ENCODE results near the gene TNFSF13.

TNFSF13 gene, protein sequence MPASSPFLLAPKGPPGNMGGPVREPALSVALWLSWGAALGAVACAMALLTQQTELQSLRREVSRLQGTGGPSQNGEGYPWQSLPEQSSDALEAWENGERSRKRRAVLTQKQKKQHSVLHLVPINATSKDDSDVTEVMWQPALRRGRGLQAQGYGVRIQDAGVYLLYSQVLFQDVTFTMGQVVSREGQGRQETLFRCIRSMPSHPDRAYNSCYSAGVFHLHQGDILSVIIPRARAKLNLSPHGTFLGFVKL

DNA sequence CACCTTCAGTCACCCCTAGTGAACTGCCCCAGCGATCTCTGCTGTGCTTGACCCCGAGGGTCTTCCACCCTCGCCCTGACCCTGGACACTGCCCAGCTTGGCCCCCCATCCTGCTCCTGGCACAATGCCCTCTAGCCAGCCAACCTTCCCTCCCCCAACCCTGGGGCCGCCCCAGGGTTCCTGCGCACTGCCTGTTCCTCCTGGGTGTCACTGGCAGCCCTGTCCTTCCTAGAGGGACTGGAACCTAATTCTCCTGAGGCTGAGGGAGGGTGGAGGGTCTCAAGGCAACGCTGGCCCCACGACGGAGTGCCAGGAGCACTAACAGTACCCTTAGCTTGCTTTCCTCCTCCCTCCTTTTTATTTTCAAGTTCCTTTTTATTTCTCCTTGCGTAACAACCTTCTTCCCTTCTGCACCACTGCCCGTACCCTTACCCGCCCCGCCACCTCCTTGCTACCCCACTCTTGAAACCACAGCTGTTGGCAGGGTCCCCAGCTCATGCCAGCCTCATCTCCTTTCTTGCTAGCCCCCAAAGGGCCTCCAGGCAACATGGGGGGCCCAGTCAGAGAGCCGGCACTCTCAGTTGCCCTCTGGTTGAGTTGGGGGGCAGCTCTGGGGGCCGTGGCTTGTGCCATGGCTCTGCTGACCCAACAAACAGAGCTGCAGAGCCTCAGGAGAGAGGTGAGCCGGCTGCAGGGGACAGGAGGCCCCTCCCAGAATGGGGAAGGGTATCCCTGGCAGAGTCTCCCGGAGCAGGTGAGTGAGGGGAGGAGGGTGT is at the start of gene TNFSF13:
Gene TNFSF13, plus strand, starts transcription at position 207 of the 776 bp plus-strand sequence. Its CDS starts 290 bp downstream, at position 497.
- DNase-seq (ENCODE audit: low spot score), result no peak

DNA sequence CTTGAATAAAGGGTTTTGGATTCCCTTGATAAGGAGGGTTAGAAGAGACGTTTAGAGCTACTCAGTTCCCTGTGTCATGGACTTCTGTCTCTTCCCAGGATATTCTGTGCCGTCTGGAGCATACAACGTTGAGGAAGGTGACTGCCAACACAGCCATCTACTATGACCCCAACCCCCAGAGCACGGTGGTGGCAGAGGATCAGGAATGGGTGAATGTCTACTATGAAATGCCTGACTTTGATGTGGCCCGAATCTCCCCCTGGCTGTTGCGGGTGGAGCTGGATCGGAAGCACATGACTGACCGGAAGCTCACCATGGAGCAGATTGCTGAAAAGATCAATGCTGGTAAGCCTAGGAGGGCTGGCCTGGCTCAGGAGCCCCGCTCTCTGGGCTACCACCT is 49.7 kb upstream of the TNFSF13 start:
- no peak for DNase-seq (ENCODE audit: low spot score)

DNA sequence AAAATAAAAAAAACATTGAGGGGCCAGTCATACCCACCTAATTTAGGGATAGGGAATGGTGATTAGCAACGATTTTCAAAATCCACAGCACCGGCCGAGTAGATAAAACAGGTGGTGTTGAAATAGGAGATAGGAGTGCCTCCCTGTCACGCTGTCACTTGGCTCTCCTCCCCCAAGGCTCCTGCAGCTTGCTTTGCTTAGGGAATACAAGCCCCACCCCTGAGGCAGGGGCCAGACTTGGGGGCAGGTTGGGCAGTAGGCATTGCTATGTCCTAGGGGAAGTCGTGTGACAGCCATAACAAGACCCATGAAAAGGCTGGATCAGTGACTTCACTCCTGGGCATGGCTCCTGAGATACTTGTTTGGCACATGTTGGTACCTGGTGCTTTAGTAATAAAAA is 48.6 kb upstream of the TNFSF13 start:
- DNase-seq (ENCODE audit: low spot score), result no peak

DNA sequence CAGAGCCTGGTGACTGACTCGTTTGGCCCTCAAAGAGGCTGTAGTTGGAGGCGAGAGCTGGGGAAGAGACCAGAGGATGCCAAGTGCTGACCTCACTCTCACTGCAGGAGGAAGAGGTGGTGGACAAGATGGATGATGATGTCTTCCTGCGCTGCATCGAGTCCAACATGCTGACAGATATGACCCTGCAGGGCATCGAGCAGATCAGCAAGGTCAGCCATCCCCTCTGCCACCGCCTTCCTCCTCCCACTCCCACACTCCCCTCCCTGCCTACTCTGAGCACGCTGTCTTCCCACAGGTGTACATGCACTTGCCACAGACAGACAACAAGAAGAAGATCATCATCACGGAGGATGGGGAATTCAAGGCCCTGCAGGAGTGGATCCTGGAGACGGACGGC is 47.4 kb upstream of the TNFSF13 start:
- no peak for DNase-seq (ENCODE audit: low spot score)

DNA sequence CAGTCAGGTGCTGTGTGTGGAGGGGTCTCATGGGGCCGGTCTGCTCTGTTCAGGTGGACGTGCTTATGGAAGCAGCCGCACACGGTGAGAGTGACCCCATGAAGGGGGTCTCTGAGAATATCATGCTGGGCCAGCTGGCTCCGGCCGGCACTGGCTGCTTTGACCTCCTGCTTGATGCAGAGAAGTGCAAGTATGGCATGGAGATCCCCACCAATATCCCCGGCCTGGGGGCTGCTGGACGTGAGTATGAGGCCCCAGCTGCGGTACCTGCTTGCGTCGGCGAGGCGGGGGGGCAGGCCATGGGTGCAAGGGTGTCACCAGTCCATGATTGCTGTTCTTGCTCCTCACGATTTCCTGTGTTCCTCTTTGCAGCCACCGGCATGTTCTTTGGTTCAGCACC is 46.4 kb upstream of the TNFSF13 start:
- DNase-seq (ENCODE audit: low spot score), result no peak

DNA sequence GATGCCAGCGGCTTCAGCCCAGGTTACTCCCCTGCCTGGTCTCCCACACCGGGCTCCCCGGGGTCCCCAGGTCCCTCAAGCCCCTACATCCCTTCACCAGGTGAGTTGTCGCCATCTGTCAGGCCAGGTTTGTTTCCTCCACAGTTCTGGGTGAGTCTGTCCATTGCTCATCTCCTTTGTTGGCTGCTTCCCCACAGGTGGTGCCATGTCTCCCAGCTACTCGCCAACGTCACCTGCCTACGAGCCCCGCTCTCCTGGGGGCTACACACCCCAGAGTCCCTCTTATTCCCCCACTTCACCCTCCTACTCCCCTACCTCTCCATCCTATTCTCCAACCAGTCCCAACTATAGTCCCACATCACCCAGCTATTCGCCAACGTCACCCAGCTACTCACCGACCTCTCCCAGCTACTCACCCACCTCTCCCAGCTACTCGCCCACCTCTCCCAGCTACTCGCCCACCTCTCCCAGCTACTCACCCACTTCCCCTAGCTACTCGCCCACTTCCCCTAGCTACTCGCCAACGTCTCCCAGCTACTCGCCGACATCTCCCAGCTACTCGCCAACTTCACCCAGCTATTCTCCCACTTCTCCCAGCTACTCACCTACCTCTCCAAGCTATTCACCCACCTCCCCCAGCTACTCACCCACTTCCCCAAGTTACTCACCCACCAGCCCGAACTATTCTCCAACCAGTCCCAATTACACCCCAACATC is 45.6 kb upstream of the TNFSF13 start:
- no peak for DNase-seq (ENCODE audit: low spot score)

DNA sequence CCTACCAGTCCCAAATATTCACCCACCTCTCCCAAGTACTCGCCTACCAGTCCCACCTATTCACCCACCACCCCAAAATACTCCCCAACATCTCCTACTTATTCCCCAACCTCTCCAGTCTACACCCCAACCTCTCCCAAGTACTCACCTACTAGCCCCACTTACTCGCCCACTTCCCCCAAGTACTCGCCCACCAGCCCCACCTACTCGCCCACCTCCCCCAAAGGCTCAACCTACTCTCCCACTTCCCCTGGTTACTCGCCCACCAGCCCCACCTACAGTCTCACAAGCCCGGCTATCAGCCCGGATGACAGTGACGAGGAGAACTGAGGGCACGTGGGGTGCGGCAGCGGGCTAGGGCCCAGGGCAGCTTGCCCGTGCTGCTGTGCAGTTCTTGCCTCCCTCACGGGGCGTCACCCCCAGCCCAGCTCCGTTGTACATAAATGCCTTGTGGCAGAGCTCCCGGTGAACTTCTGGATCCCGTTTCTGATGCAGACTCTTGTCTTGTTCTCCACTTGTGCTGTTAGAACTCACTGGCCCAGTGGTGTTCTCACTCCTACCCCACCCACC is 44.6 kb upstream of the TNFSF13 start:
- DNase-seq (ENCODE audit: low spot score), result no peak

DNA sequence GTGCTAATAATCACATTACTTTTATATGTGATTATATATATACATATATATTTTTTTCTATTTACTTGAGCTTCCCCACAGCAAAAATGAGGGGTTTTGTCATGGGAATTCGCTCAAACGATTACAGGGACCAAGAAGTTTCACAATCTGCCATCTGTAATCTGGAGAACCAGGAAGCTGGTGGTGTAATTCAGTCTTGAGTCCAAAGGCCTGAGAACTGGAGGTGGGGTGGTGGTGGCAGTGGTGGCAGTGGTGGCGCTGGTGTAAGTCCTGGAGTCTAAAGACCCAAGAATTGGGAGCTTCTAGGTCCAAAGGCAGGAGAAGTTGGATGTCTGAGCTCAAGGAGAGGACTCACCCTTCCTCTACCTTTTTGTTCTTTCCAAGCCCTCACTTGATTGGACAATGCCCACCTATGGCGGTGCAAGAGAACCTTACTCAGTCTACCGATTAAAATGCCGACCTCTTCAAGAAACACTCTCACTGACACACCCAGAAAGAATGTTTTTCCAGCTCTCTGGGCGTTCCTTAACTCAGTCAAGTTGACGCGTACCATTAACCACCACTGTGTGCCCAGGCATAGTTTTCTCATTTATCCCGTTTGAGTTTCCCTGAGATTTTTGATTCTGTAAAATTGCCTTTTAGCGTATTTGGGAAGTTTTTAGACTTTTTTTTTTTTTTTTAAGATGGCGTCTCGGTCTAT is 42.5 kb upstream of the TNFSF13 start:
- no peak for DNase-seq (ENCODE audit: low spot score)

DNA sequence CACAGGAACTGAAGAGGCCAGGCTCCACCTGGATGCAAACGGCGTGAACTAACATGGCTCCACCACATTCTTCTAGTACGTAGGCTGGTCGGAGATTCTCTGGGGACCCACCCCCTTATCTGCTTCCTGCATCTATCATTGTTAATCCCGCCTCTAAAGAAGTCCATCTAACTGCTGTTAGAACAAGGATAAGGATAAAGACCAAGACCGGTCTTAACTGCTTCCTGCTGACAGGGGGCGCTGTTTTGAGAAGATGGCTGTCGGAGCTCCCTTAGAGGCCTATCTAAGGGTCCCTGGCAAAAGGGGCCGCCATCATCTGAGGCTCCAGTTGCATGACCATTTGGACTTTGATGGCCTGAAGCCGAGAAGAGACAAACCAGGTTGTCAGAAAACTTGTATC is 35.5 kb upstream of the TNFSF13 start:
- no peak for DNase-seq (ENCODE audit: low spot score)

DNA sequence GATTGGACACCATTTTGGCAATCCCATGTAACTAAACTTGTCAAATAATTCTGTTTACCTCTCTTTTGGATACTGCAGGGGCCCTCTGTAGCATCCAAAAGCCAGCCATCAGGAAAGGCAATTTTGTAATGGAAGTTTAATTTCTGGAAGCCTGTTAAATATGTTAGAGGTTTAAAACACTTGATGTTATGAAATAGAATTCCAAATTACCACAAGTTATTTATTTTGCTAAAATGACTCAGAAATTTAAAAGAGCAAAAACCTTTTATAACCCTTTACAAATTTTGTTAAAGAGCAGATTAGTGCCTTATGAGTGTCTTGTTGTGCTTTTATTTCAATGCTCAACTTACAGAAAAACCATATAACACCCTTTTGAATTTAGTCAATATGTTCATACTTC is 29.7 kb upstream of the TNFSF13 start:
- DNase-seq (ENCODE audit: low spot score), result no peak

DNA sequence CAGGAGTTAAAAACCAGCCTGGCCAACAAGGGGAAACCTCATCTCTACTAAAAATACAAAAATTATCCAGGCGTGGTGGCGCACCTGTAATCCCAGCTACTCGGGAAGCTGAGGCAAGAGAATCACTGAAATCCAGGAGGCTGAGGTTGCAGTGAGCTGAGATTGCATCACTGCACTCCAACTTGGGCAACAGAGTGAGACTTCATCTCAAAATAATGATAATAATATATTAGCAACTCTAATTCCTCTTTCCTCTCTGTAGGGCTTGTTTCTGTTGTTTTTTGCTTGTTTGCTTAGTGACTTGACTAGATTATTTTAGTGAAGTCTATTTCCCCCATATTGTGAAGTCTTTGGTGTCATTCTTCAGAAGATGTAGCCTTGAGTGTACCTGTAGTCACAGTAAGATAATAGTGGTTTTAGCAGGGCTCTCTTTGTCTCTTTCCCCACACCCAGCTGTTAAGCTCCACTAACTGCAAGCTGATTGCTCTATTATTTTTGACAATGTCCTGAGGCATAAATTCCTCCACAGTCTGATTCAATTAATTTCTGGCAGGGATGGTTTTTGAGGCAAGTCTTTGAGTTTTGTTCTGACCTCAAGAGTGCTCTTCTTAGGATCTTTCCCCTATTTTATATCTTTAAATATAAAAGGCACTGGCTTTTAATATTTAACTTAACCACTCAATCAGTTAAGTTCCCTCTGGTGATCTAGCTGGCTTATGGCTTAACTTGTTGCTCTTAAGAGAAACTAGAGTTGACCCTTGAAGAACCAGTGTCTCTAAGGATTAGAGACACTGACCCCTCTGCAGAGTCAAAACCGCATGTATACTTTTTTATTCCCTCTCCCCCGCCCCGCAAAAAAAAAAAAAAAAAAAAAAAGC is 28.3 kb upstream of the TNFSF13 start:
- DNase-seq (ENCODE audit: low spot score), result no peak

DNA sequence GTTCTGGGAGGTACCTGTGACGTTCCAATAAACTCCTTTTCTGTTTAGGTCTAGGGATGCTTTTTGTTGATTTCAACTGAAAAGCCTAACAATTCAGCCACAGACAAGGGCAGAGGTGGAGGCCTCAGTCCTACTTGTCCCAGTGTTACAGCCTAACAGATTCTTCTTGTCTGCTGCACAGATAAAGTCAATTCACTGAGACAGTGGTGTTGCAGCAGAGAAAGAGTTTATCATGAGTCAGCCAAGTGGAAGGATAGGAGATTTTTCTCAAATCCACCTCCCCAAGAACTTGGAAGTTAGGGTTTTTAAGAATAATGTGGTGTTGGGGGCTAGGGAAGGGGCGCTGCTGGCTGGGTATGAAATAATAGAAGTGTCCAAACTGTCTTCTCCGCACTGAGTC is 20.5 kb upstream of the TNFSF13 start:
- DNase-seq (ENCODE audit: low spot score), result no peak

DNA sequence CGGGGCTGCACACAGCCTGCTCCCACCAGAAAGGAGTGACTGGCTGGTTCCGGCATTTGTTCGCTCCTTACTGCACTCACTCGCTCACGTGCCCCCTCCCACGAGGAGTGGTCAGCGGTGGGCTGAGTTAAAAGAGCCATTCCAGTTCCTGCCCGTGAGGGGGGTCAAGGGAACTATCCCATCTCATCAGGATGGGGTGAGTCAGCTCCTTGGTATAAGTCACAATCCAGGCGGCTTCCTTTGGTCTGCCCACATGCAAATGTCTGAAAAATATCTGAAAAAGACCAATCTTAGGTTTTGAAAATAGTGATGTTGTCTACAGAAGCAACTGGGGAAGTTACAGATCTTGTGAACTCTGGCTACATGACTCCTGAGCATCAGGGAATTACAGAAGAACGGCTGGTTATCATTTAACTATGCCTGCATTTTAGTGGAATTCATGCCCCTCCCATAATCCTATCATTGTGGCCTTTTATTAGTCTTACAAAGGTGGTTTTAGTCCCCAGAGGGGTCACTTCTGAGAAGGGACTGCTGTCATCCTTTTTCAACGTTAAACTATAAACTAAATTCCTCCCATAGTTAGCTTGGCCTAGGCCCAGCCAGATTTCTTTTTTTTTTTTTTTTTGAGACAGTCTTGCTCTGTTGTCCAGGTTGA is 19.5 kb upstream of the TNFSF13 start:
- no peak for DNase-seq (ENCODE audit: low spot score)

DNA sequence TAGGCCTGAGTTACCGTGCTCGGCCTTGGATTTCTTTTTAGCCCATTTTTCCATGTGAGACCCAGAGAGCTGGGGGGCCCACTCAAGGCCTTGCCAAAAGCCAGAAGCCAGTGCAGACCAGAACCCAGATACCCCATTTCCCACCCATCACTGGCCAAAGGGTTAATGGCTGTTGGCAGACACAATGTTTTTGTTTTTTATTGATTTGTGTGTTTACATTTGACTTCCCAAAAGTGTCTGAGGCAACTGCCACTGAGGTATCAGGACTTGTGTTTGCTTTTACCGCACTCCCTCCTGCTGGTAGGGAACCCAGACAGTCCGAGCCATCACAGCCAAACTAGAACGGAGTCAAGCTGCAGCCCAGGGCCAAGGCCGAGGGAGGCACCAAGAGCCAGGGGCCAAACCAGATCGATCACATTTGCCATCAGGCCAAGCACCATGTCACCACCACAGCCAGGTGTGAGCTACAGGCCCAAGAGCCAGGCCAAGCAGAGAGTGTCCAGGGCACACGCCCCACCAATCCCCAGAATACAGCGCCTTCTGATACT is 17.4 kb upstream of the TNFSF13 start:
- no peak for DNase-seq (ENCODE audit: low spot score)

DNA sequence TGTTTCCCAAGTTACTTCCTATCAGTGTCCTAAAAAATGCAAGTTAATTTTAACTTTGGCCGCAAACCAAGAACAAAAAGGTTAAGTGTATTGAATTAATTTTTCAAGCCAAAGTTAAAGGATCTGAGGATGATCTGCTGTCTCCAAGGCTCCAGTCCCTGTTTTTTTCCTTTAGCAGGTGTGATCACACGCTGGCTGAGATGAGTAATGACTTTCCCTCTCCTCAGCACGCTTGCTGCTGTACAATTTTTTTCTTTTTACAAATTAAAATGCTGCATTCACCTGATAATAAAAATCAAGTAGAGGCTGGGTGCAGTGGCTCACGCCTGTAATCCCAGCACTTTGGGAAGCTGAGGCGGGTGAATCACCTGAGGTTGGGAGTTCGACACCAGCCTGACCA is 13.6 kb upstream of the TNFSF13 start:
- no peak for DNase-seq (ENCODE audit: low spot score)

DNA sequence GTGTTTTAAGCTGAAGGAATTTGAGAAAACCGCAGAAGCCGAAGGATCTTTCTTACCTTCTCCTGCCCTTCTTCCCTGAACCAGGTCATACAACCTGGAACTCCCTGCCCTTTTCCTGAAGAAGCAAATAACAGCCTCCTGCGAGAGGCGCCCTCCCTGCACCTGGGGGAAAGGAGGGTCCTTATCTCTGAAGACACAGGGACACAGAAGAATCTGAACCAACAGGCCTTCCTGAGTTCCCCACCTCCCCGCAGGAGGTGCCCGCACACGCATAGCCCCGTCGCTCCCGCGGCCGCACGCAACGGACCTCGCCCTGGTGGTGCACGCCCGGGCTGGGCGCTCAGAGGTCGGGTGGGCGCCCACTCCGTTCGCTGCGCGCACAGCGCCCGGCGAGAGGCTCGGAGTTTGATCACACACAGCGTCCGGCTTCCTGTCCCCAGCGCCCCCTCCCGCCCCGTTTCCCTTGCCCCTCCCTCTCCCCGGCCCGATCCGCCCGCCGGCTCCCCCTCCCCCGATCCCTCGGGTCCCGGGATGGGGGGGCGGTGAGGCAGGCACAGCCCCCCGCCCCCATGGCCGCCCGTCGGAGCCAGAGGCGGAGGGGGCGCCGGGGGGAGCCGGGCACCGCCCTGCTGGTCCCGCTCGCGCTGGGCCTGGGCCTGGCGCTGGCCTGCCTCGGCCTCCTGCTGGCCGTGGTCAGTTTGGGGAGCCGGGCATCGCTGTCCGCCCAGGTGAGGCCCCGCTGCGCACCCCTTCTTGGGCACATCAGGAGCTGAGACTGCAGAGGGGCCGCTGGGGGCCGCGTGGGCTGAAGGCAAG is 9.8 kb upstream of the TNFSF13 start, which contains the start of gene TNFSF12:
Gene TNFSF12, plus strand, starts transcription at position 474 of the 816 bp plus-strand sequence. Its CDS starts 96 bp downstream, at position 570.
- no peak for DNase-seq (ENCODE audit: low spot score)

DNA sequence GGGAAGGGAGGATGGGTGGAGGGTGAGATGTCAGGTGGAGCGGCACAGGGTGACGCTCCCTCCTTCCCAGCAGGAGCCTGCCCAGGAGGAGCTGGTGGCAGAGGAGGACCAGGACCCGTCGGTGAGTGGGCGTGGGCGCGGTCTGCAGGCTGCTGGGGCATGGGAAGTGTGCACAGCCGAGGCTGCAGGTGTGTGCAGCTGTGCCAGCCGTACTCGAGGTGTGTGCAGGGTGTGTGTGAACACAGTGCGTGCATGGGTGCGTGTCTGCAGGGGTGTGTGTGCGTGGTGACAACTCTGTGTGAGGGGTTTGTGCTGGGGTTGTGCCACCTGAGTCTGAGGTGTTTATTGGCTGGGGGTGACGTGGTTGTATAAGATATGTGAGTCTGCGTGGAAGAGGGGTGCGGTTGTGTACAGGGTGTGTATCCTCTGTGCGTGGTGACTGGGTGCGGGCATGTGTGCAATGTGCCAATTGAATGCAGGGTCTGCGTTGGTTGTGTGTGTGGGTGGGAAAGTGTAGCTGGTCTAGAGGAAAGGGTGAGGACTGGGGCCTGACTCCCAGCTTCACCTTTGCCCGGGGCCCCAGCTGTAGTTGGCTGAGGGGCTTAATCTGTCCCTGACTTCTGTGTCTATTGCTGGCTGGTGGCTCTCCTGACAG is 9.0 kb upstream of the TNFSF13 start:
- DNase-seq (ENCODE audit: low spot score), result no peak

DNA sequence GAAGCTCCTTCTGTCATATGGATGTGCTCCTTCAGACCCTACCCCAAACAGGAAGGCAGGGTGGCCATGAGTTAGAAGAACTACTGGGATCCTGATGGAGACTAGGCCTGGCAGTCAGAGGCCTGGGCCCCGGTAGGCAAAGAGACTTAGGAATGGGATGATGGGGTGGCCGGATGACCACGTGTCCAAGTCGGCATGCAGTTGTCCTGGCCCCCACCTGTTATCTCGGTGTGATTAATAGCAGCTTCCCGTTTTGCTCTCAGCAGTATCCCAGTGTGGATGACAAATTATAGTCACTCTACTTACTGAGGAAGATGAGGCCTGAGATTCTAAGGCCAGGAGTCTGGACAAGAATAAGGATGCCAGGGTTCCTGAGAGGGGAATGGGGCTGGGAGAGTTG is 8.2 kb upstream of the TNFSF13 start:
- DNase-seq (ENCODE audit: low spot score), result no peak

DNA sequence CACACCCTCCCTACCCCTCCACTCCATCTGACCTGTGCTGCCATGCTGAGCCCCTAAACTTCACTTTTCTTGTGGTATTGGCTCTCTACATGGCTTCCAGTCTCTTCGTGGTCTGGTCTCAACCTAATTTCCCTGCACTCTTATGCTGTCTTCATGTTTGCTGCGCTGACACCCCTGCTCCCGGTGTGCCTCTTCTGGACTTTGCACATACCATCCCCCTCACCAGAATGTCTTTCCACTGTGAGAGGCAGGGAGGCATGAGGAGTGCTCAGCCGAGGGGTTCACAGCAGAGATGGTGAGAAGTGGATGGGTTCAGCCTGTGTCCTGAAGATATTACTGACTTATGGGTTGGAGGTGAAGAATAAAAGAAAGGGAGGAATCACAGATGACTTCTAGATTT is 7.2 kb upstream of the TNFSF13 start:
- no peak for DNase-seq (ENCODE audit: low spot score)
